Vagina (tissue), 2 donors: ENCODE data around the gene VSTM1.

Source experiments
- CTCF ChIP-seq, 3 experiments: fragments of 450-650 bp in 2 of 3; fragments of 200-600 bp in 1 of 3; sonication (generic) in 1 of 3; IDR thresholded peaks; one replicate each; pipeline ENCODE4 v1.5.1; 2017 to 2019; ENCODE audit warnings: antibody characterized with exemption in 3 of 3, mild to moderate bottlenecking in 2 of 3, moderate library complexity in 2 of 3
- POLR2A ChIP-seq, 2 donors: fragments of 450-650 bp; IDR thresholded peaks; one replicate each; pipeline ENCODE4 v1.6.1; 2017; ENCODE audit warnings: antibody characterized with exemption in 2 of 2, mild to moderate bottlenecking in 2 of 2, moderate library complexity in 2 of 2
- POLR2AphosphoS5 ChIP-seq, 2 donors: sonication (generic); formaldehyde crosslinking; IDR thresholded peaks; one replicate each; pipeline ENCODE4 v1.9.0; 2017; ENCODE audit warnings: antibody characterized with exemption in 2 of 2, mild to moderate bottlenecking in 2 of 2, low read depth in 1 of 2; ENCODE audit not compliant: insufficient read depth in 1 of 2

DNA sequence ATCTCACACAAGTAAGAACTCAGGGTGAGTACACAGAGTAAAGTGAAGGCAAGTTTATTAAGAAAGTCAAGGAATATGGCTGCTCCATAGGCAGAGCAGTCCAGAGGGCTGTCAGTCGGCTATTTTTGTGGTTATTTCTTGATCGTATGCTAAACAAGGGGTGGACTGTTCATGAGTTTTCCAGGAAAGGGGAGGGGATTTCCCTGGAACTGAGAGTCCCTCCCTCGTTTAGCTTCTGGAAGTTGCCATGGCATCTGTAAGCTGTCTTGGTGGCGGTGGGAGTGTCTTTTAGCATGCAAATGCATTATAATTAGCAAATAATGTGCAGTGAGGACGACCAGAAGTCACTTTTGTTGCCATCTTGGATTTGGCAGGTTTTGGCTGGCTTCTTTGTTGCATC lies 5.8 kb upstream of the VSTM1 start:
- TF ChIP-seq POLR2AphosphoS5 (IDR thresholded peaks at IDR 0.05; ENCODE audit: insufficient read depth in 1 of 2, low read depth in 1 of 2) (no peak), CTCF (IDR thresholded peaks at IDR 0.05) (no peak), POLR2A (IDR thresholded peaks at IDR 0.05) (no peak)
